ENCODE data around the gene NTM.

GRCh38 chr11:131689049-131689925, 318.9 kb downstream of the NTM start:
- TF ChIP-seq SUZ12 (IDR thresholded peaks at IDR 0.05) (no peak), ZNF384 (IDR thresholded peaks at IDR 0.05) (no peak), NFRKB (IDR thresholded peaks at IDR 0.05) (no peak), FOXA1 (IDR thresholded peaks at IDR 0.05) (no peak)
